HUES64 (cell line): ENCODE results near the gene SH3TC2.

ENCODE experiments used
- H3K27ac ChIP-seq: 2 replicates; pipeline ENCODE4 v1.7.0; 2013; ENCODE audit warnings: low read depth, low read length, inconsistent platforms
- H3K27me3 ChIP-seq: 2 replicates; pipeline ENCODE4 v1.6.1; 2013; ENCODE audit warnings: mild to moderate bottlenecking, low read length; ENCODE audit not compliant: insufficient read depth
- H3K36me3 ChIP-seq: 2 replicates; pipeline ENCODE4 v1.6.1; 2013; ENCODE audit warnings: mild to moderate bottlenecking, low read length; ENCODE audit not compliant: insufficient read depth
- H3K4me1 ChIP-seq: 2 replicates; pipeline ENCODE4 v1.6.1; 2013; ENCODE audit warnings: mild to moderate bottlenecking, low read length, moderate library complexity; ENCODE audit not compliant: insufficient read depth
- H3K4me3 ChIP-seq: 2 replicates; pipeline ENCODE4 v1.5.1; 2013; ENCODE audit warnings: mild to moderate bottlenecking, low read length, moderate library complexity
- H3K9ac ChIP-seq: 2 replicates; pipeline ENCODE4 v1.6.1; 2013; ENCODE audit warnings: mild to moderate bottlenecking, low read depth, low read length
- H3K9me3 ChIP-seq: 2 replicates; pipeline ENCODE4 v1.6.1; 2013; ENCODE audit warnings: low read depth, low read length; ENCODE audit not compliant: insufficient read depth
- WGBS: fragments of 150-250, 120-280 bp; methylation state at CpG from one replicate; pipeline ENCODE4 v1.1.7; 2013; ENCODE audit warnings: missing lambda C conversion rate; 5-methylcytosine and 5-hydroxymethylcytosine counted together

The SH3TC2 gene

DNA sequence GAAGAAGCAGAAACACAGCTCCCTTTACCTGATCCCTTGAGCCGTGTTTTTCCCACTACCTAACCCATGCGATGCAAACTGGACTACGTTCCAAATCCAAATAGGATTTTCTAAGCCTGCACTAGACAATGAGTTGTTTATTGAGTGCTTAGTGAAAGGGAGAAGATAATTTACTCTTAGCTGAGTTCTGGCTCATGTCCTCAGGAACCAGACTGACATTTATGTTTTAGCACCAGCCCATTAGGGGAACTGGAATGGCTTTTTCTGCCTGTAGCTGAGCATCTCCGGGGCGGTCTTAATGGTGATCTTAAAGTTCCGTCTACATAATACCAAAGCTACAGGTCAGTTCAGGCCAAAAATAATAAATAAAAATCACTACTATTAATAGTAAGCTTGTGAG, 81.5 kb downstream of the SH3TC2 start:
- H3K27ac ChIP-seq: no peak overlapping the region
- WGBS: 92% methylated on average over 6 of the region's 6 CpGs
- H3K4me1 ChIP-seq: peaks cover 26% of the 10 kb centered on the region
- H3K9ac ChIP-seq: no peak overlapping the region
- H3K27me3 ChIP-seq: no peaks in the 10 kb centered on the region
- no peaks in the 10 kb centered on the region for H3K36me3 ChIP-seq
- H3K4me3 ChIP-seq: no peak overlapping the region
- no peaks in the 10 kb centered on the region for H3K9me3 ChIP-seq

DNA sequence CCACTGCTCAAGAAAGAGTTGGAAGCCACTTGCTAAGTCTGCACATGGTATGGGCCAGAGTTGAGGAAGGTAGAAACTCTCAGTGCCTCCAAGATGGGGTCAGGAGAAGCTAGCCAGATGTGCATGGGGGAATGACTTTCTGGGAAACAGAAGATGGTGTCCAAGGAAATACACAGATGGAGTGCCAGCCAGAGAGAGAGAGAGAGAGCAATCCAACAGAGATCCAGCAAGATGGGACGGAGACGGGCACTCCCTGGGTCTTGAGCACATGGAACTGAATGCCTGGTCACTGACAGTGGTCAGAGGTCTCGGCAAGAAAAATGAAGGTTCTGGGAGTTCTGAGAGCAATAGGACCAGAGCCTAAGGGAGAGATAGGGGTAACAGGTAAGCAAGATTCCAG, 82.1 kb downstream of the SH3TC2 start:
- H3K27ac ChIP-seq: no peak overlapping the region
- 91% methylated on average over 3 of the region's 3 CpGs for WGBS
- H3K9ac ChIP-seq: no peak overlapping the region

GRCh38 chr5:148979083-148979723, 83.7 kb downstream of the SH3TC2 start:
- peaks cover 16% of the 10 kb centered on the region for H3K4me1 ChIP-seq
- no peaks in the 10 kb centered on the region for H3K36me3 ChIP-seq
- H3K4me3 ChIP-seq: no peak overlapping the region
- no peaks in the 10 kb centered on the region for H3K27me3 ChIP-seq
- H3K27ac ChIP-seq: no peak overlapping the region
- 90% methylated on average over 7 of the region's 7 CpGs for WGBS
- H3K9ac ChIP-seq: no peak overlapping the region
- H3K9me3 ChIP-seq: no peaks in the 10 kb centered on the region

More for the DNA sequence above, 82.1 kb downstream of the SH3TC2 start:
- Histone ChIP-seq H3K4me3 (no peak overlapping the region), H3K9me3 (no peaks in the 10 kb centered on the region), H3K36me3 (no peaks in the 10 kb centered on the region), H3K27me3 (no peaks in the 10 kb centered on the region), H3K4me1 (peaks cover 26% of the 10 kb centered on the region)

- H3K27ac ChIP-seq: no peak overlapping the region
- no peak overlapping the region for H3K4me3 ChIP-seq
- no peaks in the 10 kb centered on the region for H3K9me3 ChIP-seq
- peaks cover 9% of the 10 kb centered on the region; the same call in 1 of the 2 replicates for H3K4me1 ChIP-seq
- no peaks in the 10 kb centered on the region for H3K36me3 ChIP-seq
- H3K27me3 ChIP-seq: no peaks in the 10 kb centered on the region
- no peak overlapping the region for H3K9ac ChIP-seq
- WGBS: 79% methylated on average over 7 of the region's 7 CpGs
Observed at GRCh38 chr5:148978370-148979082, 84.3 kb downstream of the SH3TC2 start.

DNA sequence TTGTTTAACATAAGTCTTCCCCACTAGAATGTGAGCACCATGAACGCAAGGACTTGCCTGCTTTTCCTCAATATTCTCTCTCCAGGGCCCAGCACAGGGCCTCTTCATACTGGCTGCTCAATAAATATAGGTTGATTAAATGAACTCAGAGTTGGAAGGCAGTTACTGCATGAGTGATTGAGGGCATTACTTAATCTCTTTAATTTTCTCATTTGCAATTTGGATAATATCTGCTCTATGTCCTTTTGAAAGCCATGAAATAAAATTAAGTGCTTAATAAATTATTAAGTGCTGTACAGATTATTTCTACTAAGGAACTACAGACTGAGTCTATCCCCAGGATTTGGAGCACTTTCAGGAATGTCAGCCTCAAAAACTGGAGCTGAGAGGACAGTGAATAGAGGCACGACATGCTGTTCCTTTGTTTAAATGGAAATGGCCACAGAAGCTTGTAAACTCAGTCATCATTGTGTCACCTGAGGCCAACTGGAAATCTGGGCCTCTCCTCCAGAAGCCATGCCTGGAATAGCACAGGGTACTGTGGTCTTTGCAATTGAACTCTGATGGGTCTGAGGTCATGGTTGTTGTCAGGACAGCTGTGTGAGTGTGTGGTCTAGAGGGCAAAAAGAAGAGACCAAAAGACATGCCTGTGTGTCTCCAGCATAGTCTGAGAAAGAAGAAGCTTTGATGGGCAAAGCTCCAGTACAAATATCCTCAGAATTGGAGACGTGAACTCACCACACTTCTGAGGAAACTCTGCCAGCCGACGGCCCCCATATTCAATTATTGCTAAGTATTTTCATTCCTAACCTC, 86.1 kb downstream of the SH3TC2 start:
- H3K9ac ChIP-seq: no peak overlapping the region
- WGBS: 74% methylated on average over 5 of the region's 5 CpGs
- no peak overlapping the region; the same call in 1 of the 2 replicates for H3K27ac ChIP-seq
- no peaks in the 10 kb centered on the region for H3K27me3 ChIP-seq
- H3K4me3 ChIP-seq: no peak overlapping the region
- no peaks in the 10 kb centered on the region for H3K36me3 ChIP-seq
- H3K9me3 ChIP-seq: no peaks in the 10 kb centered on the region
- H3K4me1 ChIP-seq: peaks cover 8% of the 10 kb centered on the region; the same call in 1 of the 2 replicates

- no peak overlapping the region for H3K27ac ChIP-seq
- no peaks in the 10 kb centered on the region for H3K27me3 ChIP-seq
- no peak overlapping the region for H3K9ac ChIP-seq
- H3K9me3 ChIP-seq: no peaks in the 10 kb centered on the region
- no peak overlapping the region for H3K4me3 ChIP-seq
- no peaks in the 10 kb centered on the region for H3K36me3 ChIP-seq
- WGBS: 96% methylated on average over 6 of the region's 6 CpGs
- H3K4me1 ChIP-seq: peaks cover 8% of the 10 kb centered on the region; the same call in 1 of the 2 replicates
Observed at GRCh38 chr5:148974642-148975327, 88.1 kb downstream of the SH3TC2 start.

- WGBS: 97% methylated on average over 2 of the region's 2 CpGs
- no peak overlapping the region for H3K27ac ChIP-seq
- no peak overlapping the region for H3K4me3 ChIP-seq
- H3K9ac ChIP-seq: no peak overlapping the region
- H3K4me1 ChIP-seq: peaks cover 8% of the 10 kb centered on the region; the same call in 1 of the 2 replicates
- H3K9me3 ChIP-seq: no peaks in the 10 kb centered on the region
- no peaks in the 10 kb centered on the region for H3K27me3 ChIP-seq
- no peaks in the 10 kb centered on the region for H3K36me3 ChIP-seq
Observed at GRCh38 chr5:148973455-148973854, 89.4 kb downstream of the SH3TC2 start.

- 82% methylated on average over 7 of the region's 7 CpGs for WGBS
- Histone ChIP-seq H3K9me3 (no peaks in the 10 kb centered on the region), H3K27me3 (no peaks in the 10 kb centered on the region), H3K27ac (no peak overlapping the region), H3K9ac (no peak overlapping the region), H3K4me1 (peaks cover 8% of the 10 kb centered on the region; the same call in 1 of the 2 replicates), H3K36me3 (no peaks in the 10 kb centered on the region), H3K4me3 (no peak overlapping the region)
Observed at GRCh38 chr5:148972974-148973374, 89.9 kb downstream of the SH3TC2 start.

DNA sequence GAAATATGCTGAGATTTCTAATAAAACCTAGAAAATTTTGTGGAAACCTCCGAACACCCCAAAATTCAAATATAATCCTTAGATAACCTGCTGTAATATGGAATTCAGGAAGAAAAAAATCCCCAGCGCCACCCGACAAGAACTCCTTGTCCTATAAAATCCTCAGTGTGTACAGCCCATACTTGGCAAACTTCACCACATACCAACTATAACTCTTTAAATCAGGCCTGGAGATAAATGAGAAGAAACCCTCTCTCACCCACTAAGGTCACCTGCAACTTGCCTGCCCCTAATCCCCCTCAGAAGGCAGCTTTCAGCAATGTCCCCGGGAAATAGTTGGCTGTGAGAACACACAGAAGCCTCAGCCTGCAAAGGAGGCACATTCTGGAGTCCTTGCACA, 90.5 kb downstream of the SH3TC2 start:
- Histone ChIP-seq H3K36me3 (no peaks in the 10 kb centered on the region), H3K27me3 (no peaks in the 10 kb centered on the region), H3K9me3 (no peaks in the 10 kb centered on the region), H3K9ac (no peak overlapping the region), H3K27ac (no peak overlapping the region), H3K4me1 (peaks cover 8% of the 10 kb centered on the region; the same call in 1 of the 2 replicates), H3K4me3 (no peak overlapping the region)
- WGBS: 99% methylated on average over 4 of the region's 4 CpGs

- 97% methylated on average over 3 of the region's 3 CpGs for WGBS
- Histone ChIP-seq H3K4me1 (no peaks in the 10 kb centered on the region; the same call in 1 of the 2 replicates), H3K27ac (no peak overlapping the region)
Observed at GRCh38 chr5:148970876-148971275, 92.0 kb downstream of the SH3TC2 start.

More at GRCh38 chr5:148970876-148971275, 92.0 kb downstream of the SH3TC2 start:
- Histone ChIP-seq H3K27me3 (no peaks in the 10 kb centered on the region), H3K4me3 (no peak overlapping the region), H3K36me3 (no peaks in the 10 kb centered on the region), H3K9me3 (no peaks in the 10 kb centered on the region), H3K9ac (no peak overlapping the region)
